ENCODE results near the gene GNG4.
"Not testable (repeated sequence)": the region's sequence is repeated elsewhere in the genome, so short reads cannot be mapped to it uniquely, and the experiment has no call there.

The GNG4 gene

GRCh38 chr1:235650341-235651169 lies 971 bp upstream of the GNG4 start:
- TF ChIP-seq CTCF (IDR thresholded peaks at IDR 0.05; ENCODE audit: low read depth, low read length): no peak
- peak overlapping the region; percentile 47 for H3K4me3 ChIP-seq (ENCODE audit: low read depth, low read length)

GRCh38 chr1:235648954-235649367 lies 623 bp downstream of the GNG4 start:
- peak overlapping the region; percentile 51 for H3K4me3 ChIP-seq (ENCODE audit: low read depth, low read length)
- no peak for TF ChIP-seq CTCF (IDR thresholded peaks at IDR 0.05; ENCODE audit: low read depth, low read length)

- TF ChIP-seq CTCF (IDR thresholded peaks at IDR 0.05; ENCODE audit: low read depth, low read length): no peak
- peak overlapping the region; percentile 51 for H3K4me3 ChIP-seq (ENCODE audit: low read depth, low read length)
Observed at GRCh38 chr1:235648407-235648907, 1.1 kb downstream of the GNG4 start.

GRCh38 chr1:235647537-235647936 lies 2.0 kb downstream of the GNG4 start:
- not testable (repeated sequence) for H3K4me3 ChIP-seq (ENCODE audit: low read depth, low read length)

- no peak for TF ChIP-seq CTCF (IDR thresholded peaks at IDR 0.05; ENCODE audit: low read depth, low read length)
- no peak overlapping the region for H3K4me3 ChIP-seq (ENCODE audit: low read depth, low read length)
Observed at GRCh38 chr1:235646463-235646862, 3.1 kb downstream of the GNG4 start.

- H3K4me3 ChIP-seq (ENCODE audit: low read depth, low read length): no peak overlapping the region
- no peak for TF ChIP-seq CTCF (IDR thresholded peaks at IDR 0.05; ENCODE audit: low read depth, low read length)
Observed at GRCh38 chr1:235644693-235645305, 4.8 kb downstream of the GNG4 start.

- TF ChIP-seq CTCF (IDR thresholded peaks at IDR 0.05; ENCODE audit: low read depth, low read length): no peak
- H3K4me3 ChIP-seq (ENCODE audit: low read depth, low read length): no peak overlapping the region
Observed at GRCh38 chr1:235643837-235644692, 5.5 kb downstream of the GNG4 start.

All from WI38 (cell line).